SK-N-MC (cell line): Measurements from ENCODE around the gene KIDINS220.

ENCODE experiments used
- DNase-seq: peaks from one replicate; pipeline ENCODE4 v3.0.0-alpha.2; 2011; ENCODE audit warnings: low read depth, low spot score
- H3K27ac ChIP-seq: fragments of 200-600 bp; sonication (generic); 2 replicates; pipeline ENCODE4 v1.5.1; 2016; ENCODE audit warnings: mixed run types
- H3K36me3 ChIP-seq: fragments of 200-600 bp; sonication (generic); 2 replicates; pipeline ENCODE4 v1.6.1; 2017; ENCODE audit warnings: antibody characterized with exemption, low read length, mixed read lengths; ENCODE audit not compliant: insufficient read depth
- H3K4me3 ChIP-seq: fragments of 200-600 bp; sonication (generic); 2 replicates; pipeline ENCODE4 v1.5.1; 2016
- H3K9ac ChIP-seq: fragments of 200-600 bp; sonication (generic); 2 replicates; pipeline ENCODE4 v1.8.0; 2017; ENCODE audit warnings: mixed run types, mixed read lengths; ENCODE audit not compliant: insufficient read length
- H3K9me3 ChIP-seq: fragments of 200-600 bp; sonication (generic); 2 replicates; pipeline ENCODE4 v1.6.1; 2017; ENCODE audit warnings: low read depth, mild to moderate bottlenecking, antibody characterized with exemption, low read length, moderate library complexity, mixed read lengths
- EZH2 ChIP-seq: fragments of 200-600 bp; sonication (generic); IDR thresholded peaks from one replicate; pipeline ENCODE4 v1.6.1; 2017; ENCODE audit warnings: antibody characterized with exemption
- FOXP2 ChIP-seq: optimal IDR thresholded peaks from 2 replicates; pipeline ENCODE3; 2011; ENCODE audit warnings: mild to moderate bottlenecking, moderate library complexity; ENCODE audit not compliant: insufficient read depth; ENCODE audit errors: extremely low read length, control extremely low read depth
- POLR2AphosphoS5 ChIP-seq: IDR thresholded peaks from 2 replicates; pipeline ENCODE4 v1.6.1; 2012; ENCODE audit warnings: mild to moderate bottlenecking, low read depth, low read length, borderline replicate concordance

KIDINS220 gene

GRCh38 chr2:8836971-8837794 is at the start of gene KIDINS220:
KIDINS220 (minus strand) TSS chr2:8837613; CDS start chr2:8827093, 10,520 bp downstream.
- TF ChIP-seq EZH2 (no peak), FOXP2 (no peak), POLR2AphosphoS5 (peak; percentile 91)

GRCh38 chr2:8886876-8887275 is 49.5 kb upstream of the KIDINS220 start:
- no peak for DNase-seq
- Histone ChIP-seq H3K27ac (peak overlapping the region; percentile 77), H3K9ac (no peak overlapping the region), H3K36me3 (peaks cover 4% of the 10 kb centered on the region; the same call in 1 of the 2 replicates), H3K9me3 (no peaks in the 10 kb centered on the region), H3K4me3 (no peak overlapping the region; the same call in 1 of the 2 replicates)
- TF ChIP-seq POLR2AphosphoS5 (no peak), EZH2 (no peak)

More at GRCh38 chr2:8836971-8837794, at the start of gene KIDINS220:
- no peak within 1 kb of the TSS for H3K27ac ChIP-seq
- H3K36me3 ChIP-seq = no peaks in the 10 kb centered on the region
- peak within 1 kb of the TSS; percentile 87 for H3K9ac ChIP-seq
- DNase-seq = no peak
- peak within 1 kb of the TSS; percentile 87 for H3K4me3 ChIP-seq
- no peaks in the 10 kb centered on the region for H3K9me3 ChIP-seq

GRCh38 chr2:8886202-8886518 is 48.7 kb upstream of the KIDINS220 start:
- TF ChIP-seq FOXP2 = no peak
- no peak for TF ChIP-seq EZH2
- TF ChIP-seq POLR2AphosphoS5 = no peak
- Histone ChIP-seq H3K27ac (no peak overlapping the region), H3K9me3 (no peaks in the 10 kb centered on the region), H3K36me3 (peaks cover 7% of the 10 kb centered on the region; the same call in 1 of the 2 replicates), H3K4me3 (no peak overlapping the region), H3K9ac (no peak overlapping the region)
- DNase-seq = no peak

- Histone ChIP-seq H3K27ac (no peak overlapping the region), H3K36me3 (peaks cover 7% of the 10 kb centered on the region; the same call in 1 of the 2 replicates), H3K9ac (no peak overlapping the region), H3K9me3 (no peaks in the 10 kb centered on the region), H3K4me3 (no peak overlapping the region)
- TF ChIP-seq POLR2AphosphoS5 (no peak), FOXP2 (no peak), EZH2 (no peak)
- DNase-seq = no peak
Measured at GRCh38 chr2:8885449-8886201, 48.2 kb upstream of the KIDINS220 start.

GRCh38 chr2:8884812-8885211 is 47.4 kb upstream of the KIDINS220 start:
- DNase-seq = no peak
- TF ChIP-seq FOXP2 = no peak
- TF ChIP-seq POLR2AphosphoS5 = no peak
- no peak for TF ChIP-seq EZH2
- Histone ChIP-seq H3K4me3 (no peak overlapping the region), H3K27ac (no peak overlapping the region), H3K9me3 (no peaks in the 10 kb centered on the region), H3K9ac (no peak overlapping the region), H3K36me3 (peaks cover 7% of the 10 kb centered on the region; the same call in 1 of the 2 replicates)

- Histone ChIP-seq H3K36me3 (peaks cover 7% of the 10 kb centered on the region; the same call in 1 of the 2 replicates), H3K9me3 (no peaks in the 10 kb centered on the region), H3K4me3 (no peak overlapping the region), H3K9ac (no peak overlapping the region), H3K27ac (no peak overlapping the region)
- TF ChIP-seq FOXP2 = no peak
- no peak for TF ChIP-seq EZH2
- TF ChIP-seq POLR2AphosphoS5 = no peak
- DNase-seq = no peak
Measured at GRCh38 chr2:8882094-8882493, 44.7 kb upstream of the KIDINS220 start.

GRCh38 chr2:8877894-8878293 is 40.5 kb upstream of the KIDINS220 start:
- no peaks in the 10 kb centered on the region for H3K9me3 ChIP-seq
- H3K9ac ChIP-seq = no peak overlapping the region
- peaks cover 7% of the 10 kb centered on the region; the same call in 1 of the 2 replicates for H3K36me3 ChIP-seq

GRCh38 chr2:8877332-8877731 is 39.9 kb upstream of the KIDINS220 start:
- TF ChIP-seq POLR2AphosphoS5 = no peak
- no peak for TF ChIP-seq FOXP2
- TF ChIP-seq EZH2 = no peak
- H3K4me3 ChIP-seq = no peak overlapping the region
- peaks cover 7% of the 10 kb centered on the region; the same call in 1 of the 2 replicates for H3K36me3 ChIP-seq
- no peaks in the 10 kb centered on the region for H3K9me3 ChIP-seq
- no peak for DNase-seq
- H3K9ac ChIP-seq = no peak overlapping the region
- no peak overlapping the region for H3K27ac ChIP-seq

More at GRCh38 chr2:8877894-8878293, 40.5 kb upstream of the KIDINS220 start:
- H3K27ac ChIP-seq = no peak overlapping the region
- no peak overlapping the region for H3K4me3 ChIP-seq
- DNase-seq = no peak
- TF ChIP-seq EZH2 (no peak), FOXP2 (no peak), POLR2AphosphoS5 (no peak)
